Measurements from ENCODE around the gene SEMA4D.

Gene SEMA4D

DNA sequence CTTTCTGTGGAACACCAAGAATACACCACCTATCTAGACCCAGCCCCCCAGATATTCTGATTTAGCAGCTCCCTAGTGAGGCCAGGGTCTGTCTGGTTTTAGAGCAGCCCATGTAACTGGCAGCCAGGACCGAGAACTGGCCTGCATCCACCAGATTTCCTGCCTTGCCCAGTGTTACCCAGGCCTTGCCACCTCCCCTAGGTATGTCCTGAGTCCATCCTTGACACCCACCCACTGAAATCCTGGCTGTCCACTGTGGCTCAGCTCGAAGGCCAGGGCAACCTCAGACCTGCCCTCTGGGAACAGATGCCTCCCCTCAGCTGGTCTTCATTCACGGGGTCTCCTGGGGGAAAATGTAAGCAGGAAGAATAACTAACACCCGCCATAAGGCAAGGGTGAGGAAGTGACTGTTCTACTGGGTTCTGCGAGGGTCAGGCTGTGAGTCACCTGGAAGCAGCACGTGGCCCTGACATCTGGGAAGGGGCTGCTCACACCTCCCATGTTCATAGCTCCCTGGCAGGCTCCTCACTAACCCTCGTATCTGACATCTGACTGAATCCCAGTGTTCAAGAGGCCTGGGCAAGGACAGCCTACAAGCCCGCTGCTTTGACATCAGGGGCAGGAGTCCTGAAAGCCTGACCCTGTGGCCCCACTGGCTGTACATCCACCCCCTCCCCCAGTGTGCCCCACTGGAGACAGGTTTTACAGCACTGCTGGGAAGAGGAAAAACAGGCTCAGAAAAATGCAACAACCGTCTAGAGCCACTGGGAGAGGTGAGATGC, 72.7 kb downstream of the SEMA4D start:
- DNase-seq (ENCODE audit: low read depth, low spot score): no peak

DNA sequence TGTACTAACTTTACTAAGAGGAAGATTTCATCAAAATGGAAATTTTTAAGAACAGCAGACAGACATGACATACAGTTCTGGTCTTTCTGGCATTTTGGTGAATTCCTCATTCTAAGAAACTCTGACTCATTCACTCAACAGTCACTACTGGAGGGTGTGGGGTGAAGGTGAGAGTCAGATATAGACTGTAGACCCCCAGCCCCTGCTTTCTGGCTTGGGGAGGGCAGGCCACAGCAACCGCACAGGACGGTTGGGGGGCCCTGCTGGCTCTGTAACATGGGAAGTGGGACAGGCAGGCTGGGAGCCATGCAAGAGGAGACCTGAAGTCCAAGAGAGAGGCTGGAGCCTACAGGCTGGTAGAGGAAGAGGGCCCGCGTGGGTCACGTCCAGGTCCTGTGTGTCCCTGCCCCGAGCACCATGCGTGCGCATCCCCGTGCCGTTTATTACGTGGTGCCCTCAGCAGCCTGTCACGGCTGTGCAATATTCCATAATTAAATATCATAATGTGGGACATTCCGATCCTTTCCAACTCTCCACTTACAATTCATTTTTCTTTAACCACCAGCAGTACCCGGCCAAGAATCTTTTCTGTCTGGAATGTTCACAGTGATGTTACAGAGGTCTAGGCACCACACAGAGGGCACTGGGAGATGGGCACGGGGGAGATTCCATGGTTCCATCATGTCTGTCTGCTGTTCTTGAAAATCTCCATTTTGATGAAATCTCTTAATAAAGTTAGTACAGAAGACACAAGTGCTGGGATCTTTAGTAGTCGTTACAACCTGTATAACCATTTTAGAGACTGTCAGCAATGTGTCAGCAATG, 75.5 kb downstream of the SEMA4D start:
- DNase-seq (ENCODE audit: low read depth, low spot score): no peak
- H3K4me3 ChIP-seq (ENCODE audit: low read length): no peak overlapping the region

More for the DNA sequence above, 72.7 kb downstream of the SEMA4D start:
- H3K4me3 ChIP-seq (ENCODE audit: low read length): no peak overlapping the region

GRCh38 chr9:89421595-89421994, 76.3 kb downstream of the SEMA4D start:
- no peak overlapping the region for H3K4me3 ChIP-seq (ENCODE audit: low read length)
- no peak for DNase-seq (ENCODE audit: low read depth, low spot score)

DNA sequence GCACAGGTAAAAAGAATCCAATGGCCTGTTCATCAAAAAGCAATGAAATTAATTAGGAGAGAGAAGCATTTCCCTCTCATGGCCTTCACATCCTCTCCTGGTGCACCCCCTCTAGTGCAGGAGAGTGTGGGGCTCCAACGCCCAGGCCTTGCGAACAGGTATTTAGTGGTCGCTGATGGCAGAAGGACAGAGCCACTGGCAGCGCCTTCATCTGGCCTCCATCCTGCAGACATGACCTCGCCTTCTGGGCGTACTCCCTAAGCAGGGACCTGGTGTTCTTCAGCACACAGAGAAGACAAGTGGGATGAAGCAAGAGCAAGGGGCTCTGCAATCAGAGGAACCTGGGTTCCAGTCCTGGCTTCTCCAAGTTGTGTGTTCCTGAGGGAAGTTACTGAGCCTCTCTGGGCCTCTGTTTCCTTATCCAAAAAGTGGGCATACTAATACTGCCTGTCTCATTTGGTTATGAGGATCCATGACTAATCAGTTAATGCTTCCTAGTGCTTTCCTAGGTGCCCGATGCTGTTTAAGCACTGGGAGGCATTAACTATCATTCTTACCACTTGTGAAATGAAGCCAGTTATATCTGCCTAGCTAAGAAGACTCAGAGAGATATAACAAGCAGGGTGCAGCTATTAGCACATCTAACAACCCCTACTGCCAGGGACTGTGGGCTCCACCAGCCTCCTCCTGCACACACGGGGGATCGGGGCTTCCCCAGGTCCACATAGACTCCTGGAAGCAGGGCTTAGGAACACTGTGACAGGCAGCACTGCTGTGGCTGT, 77.3 kb downstream of the SEMA4D start:
- no peak overlapping the region for H3K4me3 ChIP-seq (ENCODE audit: low read length)
- DNase-seq (ENCODE audit: low read depth, low spot score): no peak

DNA sequence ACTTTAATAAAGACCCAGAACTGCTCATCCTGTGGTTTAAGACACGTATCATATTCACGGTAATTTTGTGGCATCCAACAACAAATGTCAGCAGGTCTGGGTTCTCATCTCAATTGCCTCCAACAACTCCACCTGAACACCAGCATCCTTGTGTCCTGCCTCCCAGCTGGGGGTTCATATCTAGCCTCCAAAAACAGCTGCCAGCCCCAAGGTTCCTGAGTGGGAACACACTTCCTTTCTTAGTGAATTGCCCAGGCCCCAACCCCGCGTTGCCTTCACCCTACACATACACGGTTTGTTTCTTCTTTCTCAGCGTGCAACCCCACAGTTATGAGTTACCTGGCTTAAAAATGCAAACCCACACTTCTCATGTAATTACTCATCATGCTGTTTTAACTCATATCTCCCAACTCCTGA, 77.9 kb downstream of the SEMA4D start:
- no peak overlapping the region for H3K4me3 ChIP-seq (ENCODE audit: low read length)
- DNase-seq (ENCODE audit: low read depth, low spot score): peak; percentile 57

- H3K4me3 ChIP-seq (ENCODE audit: low read length): peak overlapping the region; percentile 43
- peak; percentile 75 for DNase-seq (ENCODE audit: low read depth, low spot score)
Measured at GRCh38 chr9:89418882-89419640, 78.9 kb downstream of the SEMA4D start.

- DNase-seq (ENCODE audit: low read depth, low spot score): no peak
- H3K4me3 ChIP-seq (ENCODE audit: low read length): peak overlapping the region; percentile 43
Measured at GRCh38 chr9:89418474-89418845, 79.5 kb downstream of the SEMA4D start.

GRCh38 chr9:89417832-89418473, 80.0 kb downstream of the SEMA4D start:
- H3K4me3 ChIP-seq (ENCODE audit: low read length): no peak overlapping the region
- DNase-seq (ENCODE audit: low read depth, low spot score): no peak

- H3K4me3 ChIP-seq (ENCODE audit: low read length): no peak overlapping the region
- no peak for DNase-seq (ENCODE audit: low read depth, low spot score)
Measured at GRCh38 chr9:89414670-89415324, 83.1 kb downstream of the SEMA4D start.

- no peak for DNase-seq (ENCODE audit: low read depth, low spot score)
- no peak overlapping the region for H3K4me3 ChIP-seq (ENCODE audit: low read length)
Measured at GRCh38 chr9:89413963-89414638, 83.8 kb downstream of the SEMA4D start.

DNA sequence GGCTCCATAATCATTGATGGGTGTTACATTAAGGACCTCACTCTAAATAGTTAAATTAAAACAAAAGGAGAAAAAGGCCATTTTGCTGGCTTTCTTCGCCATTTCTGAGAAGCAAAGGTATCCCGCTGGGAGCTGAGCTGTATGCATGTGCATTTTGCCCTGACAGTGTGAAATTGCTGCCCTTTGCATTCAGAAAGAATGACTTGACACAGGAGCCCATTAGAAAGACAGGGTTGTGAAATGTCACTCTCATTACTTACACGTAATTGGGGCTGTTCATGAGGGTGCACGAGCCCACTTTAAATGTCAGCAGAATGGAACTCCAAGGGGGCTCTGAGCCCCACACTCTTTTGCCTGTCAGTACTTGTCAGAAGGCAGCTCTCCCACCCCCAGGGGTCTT, 85.0 kb downstream of the SEMA4D start:
- no peak for DNase-seq (ENCODE audit: low read depth, low spot score)
- H3K4me3 ChIP-seq (ENCODE audit: low read length): no peak overlapping the region

DNA sequence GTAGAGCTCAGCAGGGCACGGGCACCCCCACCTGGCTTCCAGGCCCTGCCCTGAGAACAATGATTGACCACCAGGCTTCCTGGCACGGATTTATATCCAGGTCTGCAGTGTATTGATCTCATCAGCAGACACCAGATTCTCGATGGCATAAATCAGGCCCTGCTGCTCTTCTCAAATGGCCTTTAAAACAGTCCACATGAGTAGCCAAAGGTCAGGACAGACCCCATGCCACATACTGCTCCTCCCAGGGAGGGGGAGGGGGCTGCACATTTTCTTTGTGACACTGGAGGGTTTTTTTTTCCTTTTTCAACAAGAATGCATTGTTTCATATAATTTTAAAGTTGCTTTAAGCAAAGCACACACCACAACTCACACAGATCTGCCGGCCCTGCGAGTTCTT, 85.4 kb downstream of the SEMA4D start:
- no peak for DNase-seq (ENCODE audit: low read depth, low spot score)
- H3K4me3 ChIP-seq (ENCODE audit: low read length): no peak overlapping the region

GRCh38 chr9:89411759-89412158, 86.2 kb downstream of the SEMA4D start:
- no peak overlapping the region for H3K4me3 ChIP-seq (ENCODE audit: low read length)
- no peak for DNase-seq (ENCODE audit: low read depth, low spot score)

DNA sequence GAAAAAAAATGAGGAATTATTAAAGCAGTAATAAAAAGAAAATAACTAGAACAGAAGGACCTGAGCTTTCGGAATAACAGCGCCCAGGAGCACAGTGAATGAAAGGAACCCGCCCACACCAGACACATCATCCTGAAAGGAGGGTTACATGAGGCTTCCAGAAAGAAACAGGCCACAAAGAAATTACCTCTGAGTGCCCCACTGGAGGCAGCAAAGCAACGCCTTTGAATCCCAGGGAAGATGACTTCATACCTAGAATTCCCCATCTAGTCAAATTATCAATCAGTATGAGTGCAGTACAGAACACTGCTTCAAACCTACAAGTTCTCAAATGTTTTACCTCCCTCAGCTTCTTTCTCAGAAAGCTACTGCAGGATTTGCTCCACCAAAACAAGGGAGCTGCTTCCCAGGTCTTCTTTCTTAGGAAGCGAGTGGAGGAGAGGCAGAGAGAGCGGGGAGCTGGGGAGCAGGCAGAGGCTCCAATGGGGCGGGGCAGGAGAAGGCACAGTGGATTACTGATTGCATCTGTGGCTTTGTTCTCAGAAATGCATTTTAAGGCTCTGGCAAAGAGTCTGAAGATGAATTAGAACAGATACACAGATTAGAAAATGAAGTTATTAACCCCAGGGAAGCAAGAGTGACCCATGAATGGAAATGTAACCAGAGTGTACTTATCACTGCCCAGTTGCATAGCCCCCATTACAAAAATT, 87.1 kb downstream of the SEMA4D start:
- H3K4me3 ChIP-seq (ENCODE audit: low read length): no peak overlapping the region
- DNase-seq (ENCODE audit: low read depth, low spot score): no peak

- no peak for DNase-seq (ENCODE audit: low read depth, low spot score)
Measured at GRCh38 chr9:89410022-89410421, 87.9 kb downstream of the SEMA4D start.

GRCh38 chr9:89409466-89409865, 88.4 kb downstream of the SEMA4D start:
- H3K4me3 ChIP-seq (ENCODE audit: low read length): peak overlapping the region; percentile 36
- DNase-seq (ENCODE audit: low read depth, low spot score): no peak

More at GRCh38 chr9:89410022-89410421, 87.9 kb downstream of the SEMA4D start:
- no peak overlapping the region for H3K4me3 ChIP-seq (ENCODE audit: low read length)

DNA sequence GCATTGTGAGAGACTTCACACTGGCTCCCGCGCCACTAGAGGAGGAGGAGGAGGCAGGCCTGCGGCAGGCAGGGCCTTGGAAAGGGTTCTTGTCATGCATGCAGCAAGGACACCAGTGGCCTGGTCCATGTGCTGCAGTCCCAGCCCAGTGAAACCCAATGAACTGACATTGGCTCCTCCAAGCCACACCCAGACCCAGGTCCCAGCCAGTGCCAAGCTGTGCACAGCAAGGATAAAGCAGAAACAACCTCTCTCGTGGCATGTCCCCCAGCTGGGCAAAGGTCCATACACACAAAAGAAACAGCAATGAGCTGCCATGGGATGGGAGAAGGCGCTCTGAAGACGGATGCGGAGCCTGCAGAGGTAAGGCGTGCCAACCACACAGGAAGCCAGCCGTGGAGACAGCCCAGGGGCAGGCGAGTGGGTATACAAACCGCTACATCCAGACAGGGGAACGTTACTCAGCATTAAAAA, 89.2 kb downstream of the SEMA4D start:
- DNase-seq (ENCODE audit: low read depth, low spot score): peak; percentile 94
- peak overlapping the region; percentile 36 for H3K4me3 ChIP-seq (ENCODE audit: low read length)
